ENCODE results near the gene MX1. TPM values are rescaled to one million over a fixed set of nuclear protein-coding genes. Genes with fewer than 3 reads are reported as not detected.

The MX1 gene
- polyA plus RNA-seq, 3 donors = 42.7 to 73.3 (median 60.5) TPM

GRCh38 chr21:41453761-41454160, 27.7 kb downstream of the MX1 start:
- no peaks in the 10 kb centered on the region for H3K9me3 ChIP-seq (replicated peaks in 1 of 2; ENCODE audit: control insufficient read depth in 1 of 2, insufficient read depth in 1 of 2, low read length in 2 of 2)
- no peak for TF ChIP-seq CTCF (IDR thresholded peaks at IDR 0.05)
- WGBS (ENCODE audit: insufficient coverage) = no CpG with 5 or more reads among the region's 3 CpGs
- peaks cover 4% of the 10 kb centered on the region for H4K20me1 ChIP-seq (ENCODE audit: insufficient read depth, low read length)
- H3K9ac ChIP-seq (ENCODE audit: insufficient read depth, low read length, poor library complexity, severe bottlenecking) = no peak overlapping the region
- H3K27ac Mint-ChIP-seq = peak overlapping the region in 1 of 7 donors; percentile 8
- peaks cover 0 to 4% (median 0%) of the 10 kb centered on the region in 3 donors for H3K27me3 Mint-ChIP-seq (ENCODE audit: low read depth in 3 of 3)
- no peak overlapping the region for H3K27ac ChIP-seq (ENCODE audit: low read depth in 1 of 2, low read length in 2 of 2)
- peaks cover 92 to 94% of the 10 kb centered on the region in 2 donors for H3K36me3 Mint-ChIP-seq
- no peaks in the 10 kb centered on the region for H3K4me1 Mint-ChIP-seq
- intact Hi-C loops (cut with micrococcal nuclease) = no loop called here
- H3K4me1 ChIP-seq (ENCODE audit: control insufficient read depth in 1 of 2, insufficient read depth in 2 of 2, low read length in 2 of 2) = no peaks in the 10 kb centered on the region
- H3K4me3 ChIP-seq (replicated peaks in 1 of 3; ENCODE audit: low read depth in 2 of 3, low read length in 3 of 3) = no peak overlapping the region
- H3K79me2 ChIP-seq (ENCODE audit: insufficient read depth, low read length) = no peaks in the 10 kb centered on the region
- peaks cover 65 to 96% of the 10 kb centered on the region in 2 donors for H3K36me3 ChIP-seq (replicated peaks in 1 of 2; ENCODE audit: control insufficient read depth in 1 of 2, insufficient read depth in 2 of 2, low read length in 2 of 2)
- no peaks in the 10 kb centered on the region for H3K27me3 ChIP-seq (ENCODE audit: control insufficient read depth in 2 of 2, insufficient read depth in 2 of 2, low read length in 2 of 2)
- H2AFZ ChIP-seq (ENCODE audit: insufficient read depth, low read depth, low read length, poor library complexity, severe bottlenecking) = no peak overlapping the region
- H3K9me3 Mint-ChIP-seq = no peaks in the 10 kb centered on the region
- no peak overlapping the region for H3K4me2 ChIP-seq (replicated peaks; ENCODE audit: extremely low read depth, low read length, poor library complexity, severe bottlenecking)
- no peak overlapping the region for H3K4me3 Mint-ChIP-seq
- no peak for DNase-seq

GRCh38 chr21:41458121-41458520, 32.1 kb downstream of the MX1 start:
- H3K27me3 ChIP-seq (ENCODE audit: control insufficient read depth in 2 of 2, insufficient read depth in 2 of 2, low read length in 2 of 2) = no peaks in the 10 kb centered on the region
- H3K9ac ChIP-seq (ENCODE audit: insufficient read depth, low read length, poor library complexity, severe bottlenecking) = no peak overlapping the region
- H3K9me3 Mint-ChIP-seq = peaks cover 0 to 4% (median 0%) of the 10 kb centered on the region in 7 donors
- peaks cover 64 to 65% of the 10 kb centered on the region in 2 donors for H3K36me3 Mint-ChIP-seq
- H3K27me3 Mint-ChIP-seq (ENCODE audit: low read depth in 3 of 3) = peaks cover 0 to 4% (median 0%) of the 10 kb centered on the region in 3 donors
- H3K27ac Mint-ChIP-seq = peak overlapping the region in 1 of 7 donors; percentile 21
- 92% methylated on average over 2 of the region's 6 CpGs for WGBS (ENCODE audit: insufficient coverage)
- no peak for TF ChIP-seq CTCF (IDR thresholded peaks at IDR 0.05)
- H3K4me1 ChIP-seq (ENCODE audit: control insufficient read depth in 1 of 2, insufficient read depth in 2 of 2, low read length in 2 of 2) = no peaks in the 10 kb centered on the region
- H2AFZ ChIP-seq (ENCODE audit: insufficient read depth, low read depth, low read length, poor library complexity, severe bottlenecking) = no peak overlapping the region
- H3K27ac ChIP-seq (ENCODE audit: low read depth in 1 of 2, low read length in 2 of 2) = no peak overlapping the region
- H4K20me1 ChIP-seq (ENCODE audit: insufficient read depth, low read length) = peaks cover 4% of the 10 kb centered on the region
- intact Hi-C loops (cut with micrococcal nuclease) = no loop called here
- H3K4me1 Mint-ChIP-seq = peaks cover 2% of the 10 kb centered on the region
- H3K9me3 ChIP-seq (replicated peaks in 1 of 2; ENCODE audit: control insufficient read depth in 1 of 2, insufficient read depth in 1 of 2, low read length in 2 of 2) = no peaks in the 10 kb centered on the region
- no peak overlapping the region for H3K4me2 ChIP-seq (replicated peaks; ENCODE audit: extremely low read depth, low read length, poor library complexity, severe bottlenecking)
- no peaks in the 10 kb centered on the region for H3K79me2 ChIP-seq (ENCODE audit: insufficient read depth, low read length)
- peaks cover 41 to 66% of the 10 kb centered on the region in 2 donors for H3K36me3 ChIP-seq (replicated peaks in 1 of 2; ENCODE audit: control insufficient read depth in 1 of 2, insufficient read depth in 2 of 2, low read length in 2 of 2)
- no peak for DNase-seq
- no peak overlapping the region for H3K4me3 Mint-ChIP-seq
- H3K4me3 ChIP-seq (replicated peaks in 1 of 3; ENCODE audit: low read depth in 2 of 3, low read length in 3 of 3) = no peak overlapping the region
